Measurements from ENCODE around the gene PNMA5.

GRCh38 chrX:152945021-152945979 lies 48.6 kb downstream of the PNMA5 start:
- TF ChIP-seq CTCF (IDR thresholded peaks at IDR 0.05; ENCODE audit: low read depth, low read length): no peak
- TF ChIP-seq, protein P1, sequence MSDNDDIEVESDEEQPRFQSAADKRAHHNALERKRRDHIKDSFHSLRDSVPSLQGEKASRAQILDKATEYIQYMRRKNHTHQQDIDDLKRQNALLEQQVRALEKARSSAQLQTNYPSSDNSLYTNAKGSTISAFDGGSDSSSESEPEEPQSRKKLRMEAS (IDR thresholded peaks at IDR 0.05; ENCODE audit: low read depth, low read length): no peak
- TF ChIP-seq POLR2A (IDR thresholded peaks at IDR 0.05; ENCODE audit: extremely low read depth, insufficient read length): no peak

Data from NB4 (cell line).